SK-N-SH treated with all-trans-retinoic acid at 6 μM for 48 hours (cell line): Measurements from ENCODE around the gene MYH3.

Experiments used
- ATAC-seq: fragments of 200-7000 bp; cut with Tn5 transposase; 3 replicates; pipeline ENCODE4 v1.9.1; 2020; ENCODE audit warnings: mild to moderate bottlenecking, moderate library complexity
- ARNTL ChIP-seq: fragments of 450-650 bp; formaldehyde crosslinking; IDR thresholded peaks from 2 replicates; pipeline ENCODE4 v1.5.0; 2020; ENCODE audit warnings: low read depth, mild to moderate bottlenecking, moderate library complexity, borderline replicate concordance
- BACH2 ChIP-seq: fragments of 250-450 bp; sonication (Bioruptor Pico); IDR thresholded peaks from 2 replicates; pipeline ENCODE4 v1.9.0; 2021; ENCODE audit warnings: mild to moderate bottlenecking, borderline replicate concordance
- CSDC2 ChIP-seq: fragments of 250-450 bp; sonication (Bioruptor Pico); IDR thresholded peaks from 2 replicates; pipeline ENCODE4 v1.5.0; 2020; ENCODE audit warnings: mild to moderate bottlenecking, moderate library complexity
- ESRRG ChIP-seq: fragments of 250-450 bp; sonication (Bioruptor Pico); IDR thresholded peaks from 2 replicates; pipeline ENCODE4 v1.6.1; 2021; ENCODE audit warnings: mild to moderate bottlenecking
- GLIS3 ChIP-seq: fragments of 250-450 bp; sonication (Bioruptor Pico); IDR thresholded peaks from 2 replicates; pipeline ENCODE4 v1.5.0; 2020; ENCODE audit warnings: mild to moderate bottlenecking, moderate library complexity
- ISL1 ChIP-seq: fragments of 250-450 bp; sonication (Bioruptor Pico); IDR thresholded peaks from 2 replicates; pipeline ENCODE4 v2.1.2; 2022; ENCODE audit warnings: mild to moderate bottlenecking, moderate library complexity
- OSR1 ChIP-seq: fragments of 250-450 bp; sonication (Bioruptor Pico); IDR thresholded peaks from 2 replicates; pipeline ENCODE4 v1.8.0; 2022; ENCODE audit warnings: moderate library complexity, mild to moderate bottlenecking, inconsistent platforms
- PPARA ChIP-seq: fragments of 250-450 bp; sonication (Bioruptor Pico); IDR thresholded peaks from 2 replicates; pipeline ENCODE4 v1.5.0; 2020; ENCODE audit warnings: mild to moderate bottlenecking, borderline replicate concordance
- RARB ChIP-seq: fragments of 250-450 bp; sonication (Bioruptor Pico); IDR thresholded peaks from 2 replicates; pipeline ENCODE4 v1.8.0; 2021; ENCODE audit warnings: mild to moderate bottlenecking, moderate library complexity
- SNAI2 ChIP-seq: fragments of 250-450 bp; sonication (Bioruptor Pico); IDR thresholded peaks from 2 replicates; pipeline ENCODE4 v1.5.0; 2020; ENCODE audit warnings: mild to moderate bottlenecking, moderate library complexity
- TCF4 ChIP-seq: fragments of 250-450 bp; sonication (Bioruptor Pico); IDR thresholded peaks from 2 replicates; pipeline ENCODE4 v1.8.0; 2021; ENCODE audit warnings: mild to moderate bottlenecking, moderate library complexity, borderline replicate concordance
- TOX ChIP-seq: fragments of 250-450 bp; sonication (Bioruptor Pico); IDR thresholded peaks from 2 replicates; pipeline ENCODE4 v1.8.0; 2021; ENCODE audit warnings: mild to moderate bottlenecking, moderate library complexity, borderline replicate concordance
- ZC3H10 ChIP-seq: fragments of 250-450 bp; sonication (Bioruptor Pico); IDR thresholded peaks from 2 replicates; pipeline ENCODE4 v1.5.1; 2021; ENCODE audit warnings: mild to moderate bottlenecking, moderate library complexity
- ZFP3 ChIP-seq: fragments of 250-450 bp; sonication (Bioruptor Pico); IDR thresholded peaks from 2 replicates; pipeline ENCODE4 v1.5.0; 2020; ENCODE audit warnings: mild to moderate bottlenecking, moderate library complexity
- ZFP30 ChIP-seq: fragments of 450-650 bp; formaldehyde crosslinking; IDR thresholded peaks from 2 replicates; pipeline ENCODE4 v1.5.0; 2022; ENCODE audit warnings: mild to moderate bottlenecking, moderate library complexity
- ZNF565 ChIP-seq: fragments of 450-650 bp; formaldehyde crosslinking; conservative IDR thresholded peaks from 2 replicates; pipeline ENCODE4 v1.5.0; 2020; ENCODE audit warnings: low read depth, mild to moderate bottlenecking, moderate library complexity
- ZNF70 ChIP-seq: fragments of 450-650 bp; formaldehyde crosslinking; IDR thresholded peaks from 2 replicates; pipeline ENCODE4 v1.5.0; 2020; ENCODE audit warnings: mild to moderate bottlenecking, moderate library complexity
- ZNF8 ChIP-seq: fragments of 450-650 bp; formaldehyde crosslinking; IDR thresholded peaks from 2 replicates; pipeline ENCODE4 v1.5.0; 2020; ENCODE audit warnings: mild to moderate bottlenecking, moderate library complexity
- TF ChIP-seq, protein P1 (sequence below): fragments of 250-450 bp; sonication (Bioruptor Pico); IDR thresholded peaks from 2 replicates; pipeline ENCODE4 v1.5.1; 2021; ENCODE audit warnings: mild to moderate bottlenecking, moderate library complexity
- TF ChIP-seq, protein P2 (sequence below): fragments of 250-450 bp; sonication (Bioruptor Pico); IDR thresholded peaks from 2 replicates; pipeline ENCODE4 v1.5.1; 2020; ENCODE audit warnings: low read depth, mild to moderate bottlenecking, moderate library complexity
- TF ChIP-seq, protein P3 (sequence below): fragments of 250-450 bp; sonication (Bioruptor Pico); IDR thresholded peaks from 2 replicates; pipeline ENCODE4 v1.8.0; 2021; ENCODE audit warnings: low read depth, mild to moderate bottlenecking, moderate library complexity, borderline replicate concordance
- TF ChIP-seq, protein P4 (sequence below): fragments of 250-450 bp; sonication (Bioruptor Pico); IDR thresholded peaks from 2 replicates; pipeline ENCODE4 v1.5.0; 2020; ENCODE audit warnings: mild to moderate bottlenecking, moderate library complexity

The MYH3 gene

DNA sequence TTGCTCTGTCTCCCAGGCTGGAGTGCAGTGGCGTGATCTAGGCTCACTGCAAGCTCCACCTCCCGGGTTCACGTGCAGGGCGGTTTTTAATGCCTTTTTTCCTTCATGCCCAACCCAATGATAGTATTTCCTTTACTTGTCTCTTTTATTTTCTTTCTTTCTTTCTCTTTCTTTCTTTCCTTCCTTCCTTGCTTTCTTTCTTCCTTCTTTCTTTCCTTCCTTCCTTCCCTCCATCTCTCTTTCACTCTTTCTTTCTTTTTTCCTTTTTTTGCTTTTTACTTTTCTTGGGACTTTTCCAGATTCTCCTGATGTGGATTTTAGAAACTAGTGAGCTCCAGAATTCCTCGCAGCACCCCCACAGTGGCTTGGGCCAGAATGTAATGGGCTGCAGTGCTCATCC, 3.1 kb downstream of the MYH3 start:
- no peak for ATAC-seq
- TF ChIP-seq ARNTL (CRISPR knock-in tag): no peak
- TF ChIP-seq, all 23 proteins: peak for 0

DNA sequence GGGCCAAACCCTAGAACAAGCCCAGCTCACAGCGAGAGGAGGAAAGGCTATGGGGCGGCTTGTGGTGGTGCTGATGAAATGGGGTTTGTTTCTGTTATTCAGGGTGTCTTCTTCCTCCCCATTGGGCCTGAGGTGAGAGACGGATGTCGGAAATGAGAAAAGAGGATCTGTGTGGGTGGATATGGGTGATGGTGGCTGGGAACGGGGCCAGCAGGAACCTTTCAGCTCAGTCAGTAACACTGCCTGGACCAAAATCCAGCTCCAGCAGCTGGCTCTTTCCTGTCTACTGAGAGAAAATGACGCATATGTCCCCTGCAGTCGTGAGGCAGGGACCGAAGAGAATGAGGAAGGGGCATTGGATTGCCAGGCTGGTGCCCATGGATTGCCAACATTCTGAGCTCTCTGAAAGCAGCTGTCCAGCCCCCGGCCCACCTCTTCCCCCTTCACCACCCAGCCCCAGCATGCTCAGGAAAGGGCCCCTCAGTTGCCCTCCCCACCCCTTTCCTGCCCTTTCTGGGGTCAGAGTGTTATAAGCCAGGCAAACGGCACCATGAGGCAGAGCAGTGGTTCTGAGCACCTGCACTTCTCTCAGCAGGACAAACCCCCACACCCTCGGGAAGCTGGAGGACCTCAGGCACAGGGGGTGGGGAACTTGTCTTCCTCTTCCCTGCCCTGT, 4.0 kb downstream of the MYH3 start:
- no peak for TF ChIP-seq ZNF8 (CRISPR knock-in tag)
- no peak for TF ChIP-seq TCF4 (CRISPR knock-in tag)
- no peak for ATAC-seq

DNA sequence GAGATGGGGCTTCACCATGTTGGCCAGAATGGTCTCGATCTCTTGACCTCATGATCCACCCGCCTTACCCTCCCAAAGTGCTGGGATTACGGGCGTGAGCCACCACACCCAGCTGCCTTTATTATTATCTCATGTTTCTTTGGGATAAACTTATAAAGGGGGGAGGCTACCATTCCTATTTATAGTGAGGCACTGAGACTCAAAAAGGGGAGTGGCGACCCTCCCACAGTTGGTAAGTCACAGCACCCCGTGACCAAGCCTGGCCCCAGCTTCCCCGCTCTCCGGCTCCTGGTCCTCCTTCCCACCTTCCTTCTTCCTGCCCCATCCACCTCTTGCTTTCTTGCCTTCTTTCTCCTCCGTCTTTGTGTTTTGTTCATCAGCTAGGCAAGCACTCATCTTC, 5.2 kb downstream of the MYH3 start:
- TF ChIP-seq ISL1 (CRISPR knock-in tag) (no peak), ZFP30 (CRISPR knock-in tag) (no peak), SNAI2 (CRISPR knock-in tag) (no peak), OSR1 (CRISPR knock-in tag) (no peak), ZNF70 (no peak), ESRRG (CRISPR knock-in tag) (no peak), ZNF565 (CRISPR knock-in tag) (no peak), BACH2 (CRISPR knock-in tag) (no peak), ZC3H10 (no peak), TOX (CRISPR knock-in tag) (no peak), ARNTL (CRISPR knock-in tag) (no peak), ZFP3 (CRISPR knock-in tag) (no peak), ZNF8 (CRISPR knock-in tag) (no peak), PPARA (CRISPR knock-in tag) (no peak), CSDC2 (no peak), GLIS3 (no peak)
- TF ChIP-seq, protein P1, sequence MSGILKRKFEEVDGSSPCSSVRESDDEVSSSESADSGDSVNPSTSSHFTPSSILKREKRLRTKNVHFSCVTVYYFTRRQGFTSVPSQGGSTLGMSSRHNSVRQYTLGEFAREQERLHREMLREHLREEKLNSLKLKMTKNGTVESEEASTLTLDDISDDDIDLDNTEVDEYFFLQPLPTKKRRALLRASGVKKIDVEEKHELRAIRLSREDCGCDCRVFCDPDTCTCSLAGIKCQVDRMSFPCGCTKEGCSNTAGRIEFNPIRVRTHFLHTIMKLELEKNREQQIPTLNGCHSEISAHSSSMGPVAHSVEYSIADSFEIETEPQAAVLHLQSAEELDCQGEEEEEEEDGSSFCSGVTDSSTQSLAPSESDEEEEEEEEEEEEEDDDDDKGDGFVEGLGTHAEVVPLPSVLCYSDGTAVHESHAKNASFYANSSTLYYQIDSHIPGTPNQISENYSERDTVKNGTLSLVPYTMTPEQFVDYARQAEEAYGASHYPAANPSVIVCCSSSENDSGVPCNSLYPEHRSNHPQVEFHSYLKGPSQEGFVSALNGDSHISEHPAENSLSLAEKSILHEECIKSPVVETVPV (CRISPR knock-in tag): no peak
- TF ChIP-seq, protein P2, sequence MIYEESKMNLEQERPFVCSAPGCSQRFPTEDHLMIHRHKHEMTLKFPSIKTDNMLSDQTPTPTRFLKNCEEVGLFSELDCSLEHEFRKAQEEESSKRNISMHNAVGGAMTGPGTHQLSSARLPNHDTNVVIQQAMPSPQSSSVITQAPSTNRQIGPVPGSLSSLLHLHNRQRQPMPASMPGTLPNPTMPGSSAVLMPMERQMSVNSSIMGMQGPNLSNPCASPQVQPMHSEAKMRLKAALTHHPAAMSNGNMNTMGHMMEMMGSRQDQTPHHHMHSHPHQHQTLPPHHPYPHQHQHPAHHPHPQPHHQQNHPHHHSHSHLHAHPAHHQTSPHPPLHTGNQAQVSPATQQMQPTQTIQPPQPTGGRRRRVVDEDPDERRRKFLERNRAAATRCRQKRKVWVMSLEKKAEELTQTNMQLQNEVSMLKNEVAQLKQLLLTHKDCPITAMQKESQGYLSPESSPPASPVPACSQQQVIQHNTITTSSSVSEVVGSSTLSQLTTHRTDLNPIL (CRISPR knock-in tag): no peak
- TF ChIP-seq, protein P3, sequence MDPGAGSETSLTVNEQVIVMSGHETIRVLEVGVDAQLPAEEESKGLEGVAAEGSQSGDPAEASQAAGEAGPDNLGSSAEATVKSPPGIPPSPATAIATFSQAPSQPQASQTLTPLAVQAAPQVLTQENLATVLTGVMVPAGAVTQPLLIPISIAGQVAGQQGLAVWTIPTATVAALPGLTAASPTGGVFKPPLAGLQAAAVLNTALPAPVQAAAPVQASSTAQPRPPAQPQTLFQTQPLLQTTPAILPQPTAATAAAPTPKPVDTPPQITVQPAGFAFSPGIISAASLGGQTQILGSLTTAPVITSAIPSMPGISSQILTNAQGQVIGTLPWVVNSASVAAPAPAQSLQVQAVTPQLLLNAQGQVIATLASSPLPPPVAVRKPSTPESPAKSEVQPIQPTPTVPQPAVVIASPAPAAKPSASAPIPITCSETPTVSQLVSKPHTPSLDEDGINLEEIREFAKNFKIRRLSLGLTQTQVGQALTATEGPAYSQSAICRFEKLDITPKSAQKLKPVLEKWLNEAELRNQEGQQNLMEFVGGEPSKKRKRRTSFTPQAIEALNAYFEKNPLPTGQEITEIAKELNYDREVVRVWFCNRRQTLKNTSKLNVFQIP (CRISPR knock-in tag): no peak
- TF ChIP-seq, protein P4, sequence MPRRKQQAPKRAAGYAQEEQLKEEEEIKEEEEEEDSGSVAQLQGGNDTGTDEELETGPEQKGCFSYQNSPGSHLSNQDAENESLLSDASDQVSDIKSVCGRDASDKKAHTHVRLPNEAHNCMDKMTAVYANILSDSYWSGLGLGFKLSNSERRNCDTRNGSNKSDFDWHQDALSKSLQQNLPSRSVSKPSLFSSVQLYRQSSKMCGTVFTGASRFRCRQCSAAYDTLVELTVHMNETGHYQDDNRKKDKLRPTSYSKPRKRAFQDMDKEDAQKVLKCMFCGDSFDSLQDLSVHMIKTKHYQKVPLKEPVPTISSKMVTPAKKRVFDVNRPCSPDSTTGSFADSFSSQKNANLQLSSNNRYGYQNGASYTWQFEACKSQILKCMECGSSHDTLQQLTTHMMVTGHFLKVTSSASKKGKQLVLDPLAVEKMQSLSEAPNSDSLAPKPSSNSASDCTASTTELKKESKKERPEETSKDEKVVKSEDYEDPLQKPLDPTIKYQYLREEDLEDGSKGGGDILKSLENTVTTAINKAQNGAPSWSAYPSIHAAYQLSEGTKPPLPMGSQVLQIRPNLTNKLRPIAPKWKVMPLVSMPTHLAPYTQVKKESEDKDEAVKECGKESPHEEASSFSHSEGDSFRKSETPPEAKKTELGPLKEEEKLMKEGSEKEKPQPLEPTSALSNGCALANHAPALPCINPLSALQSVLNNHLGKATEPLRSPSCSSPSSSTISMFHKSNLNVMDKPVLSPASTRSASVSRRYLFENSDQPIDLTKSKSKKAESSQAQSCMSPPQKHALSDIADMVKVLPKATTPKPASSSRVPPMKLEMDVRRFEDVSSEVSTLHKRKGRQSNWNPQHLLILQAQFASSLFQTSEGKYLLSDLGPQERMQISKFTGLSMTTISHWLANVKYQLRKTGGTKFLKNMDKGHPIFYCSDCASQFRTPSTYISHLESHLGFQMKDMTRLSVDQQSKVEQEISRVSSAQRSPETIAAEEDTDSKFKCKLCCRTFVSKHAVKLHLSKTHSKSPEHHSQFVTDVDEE (CRISPR knock-in tag): no peak
- TF ChIP-seq, all 23 proteins: peak for 0
- no peak for ATAC-seq

DNA sequence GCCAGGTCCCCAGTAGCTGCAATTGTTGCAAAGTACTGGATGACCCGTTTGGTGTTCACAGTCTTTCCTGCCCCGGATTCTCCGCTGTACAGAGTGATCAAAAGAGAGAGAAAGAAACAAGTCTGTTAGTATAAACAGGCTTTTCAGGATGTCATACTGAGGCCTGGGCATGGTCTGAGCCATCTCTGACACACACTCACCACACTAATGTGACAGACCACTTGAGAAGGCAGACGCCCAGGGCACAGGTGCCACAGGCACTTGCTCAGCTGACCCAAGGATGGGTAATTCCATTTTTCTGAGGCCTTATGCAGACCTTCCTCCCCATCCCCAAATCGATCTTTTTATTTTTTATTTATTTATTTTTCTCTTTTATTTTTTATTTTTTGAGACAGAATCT, 7.5 kb downstream of the MYH3 start:
- TF ChIP-seq PPARA (CRISPR knock-in tag) (no peak), GLIS3 (no peak), RARB (CRISPR knock-in tag) (no peak), SNAI2 (CRISPR knock-in tag) (no peak)
- TF ChIP-seq, protein P2 (CRISPR knock-in tag): no peak
- no peak for ATAC-seq
